Epithelial cell of proximal tubule (primary cell): Measurements from ENCODE around the gene PDPN. TPM values are rescaled to one million over a fixed set of nuclear protein-coding genes. Genes with fewer than 3 reads are reported as not detected.

Source experiments
- DNase-seq: peaks from one replicate; pipeline ENCODE4 v3.0.0-alpha.2; 2011; ENCODE audit warnings: low read depth
- H3K4me3 ChIP-seq: 2 replicates; pipeline ENCODE4 v1.5.1; 2011; ENCODE audit warnings: low read depth, mild to moderate bottlenecking, low read length
- total RNA-seq: library from RNA; depleted of rRNA; stranded (reverse); fragments of >200 nt; gene quantifications from 2 replicates; pipeline ENCODE4 v1.2.3, GENCODE V29; 2015
- TF ChIP-seq, protein P1 (sequence below): conservative IDR thresholded peaks from 2 replicates; pipeline ENCODE4 v1.5.1; 2012; ENCODE audit warnings: low read depth, mild to moderate bottlenecking, low read length

Gene PDPN
- total RNA-seq, 1 donor from 2014 or later: 7.6 TPM

DNA sequence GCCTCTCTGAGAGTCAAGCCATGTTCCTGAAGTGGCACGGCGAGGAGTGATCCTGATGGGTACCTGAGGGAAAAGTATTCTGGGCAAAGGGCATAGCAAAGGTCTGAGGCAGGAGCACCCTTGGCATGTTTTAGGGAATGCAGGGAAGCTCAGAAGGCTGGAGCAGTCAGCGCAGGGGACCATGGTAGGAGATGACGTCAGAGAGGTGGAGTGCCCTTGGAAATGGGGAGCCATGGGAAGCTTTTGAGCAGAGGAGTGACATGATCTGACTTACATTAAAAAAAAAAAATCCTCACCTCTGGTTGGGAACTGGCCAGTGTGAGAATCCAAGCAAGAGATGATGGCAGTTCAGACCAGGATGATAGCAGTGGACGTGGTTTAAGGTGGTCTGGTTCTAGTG, 37.2 kb downstream of the PDPN start:
- TF ChIP-seq, protein P1, sequence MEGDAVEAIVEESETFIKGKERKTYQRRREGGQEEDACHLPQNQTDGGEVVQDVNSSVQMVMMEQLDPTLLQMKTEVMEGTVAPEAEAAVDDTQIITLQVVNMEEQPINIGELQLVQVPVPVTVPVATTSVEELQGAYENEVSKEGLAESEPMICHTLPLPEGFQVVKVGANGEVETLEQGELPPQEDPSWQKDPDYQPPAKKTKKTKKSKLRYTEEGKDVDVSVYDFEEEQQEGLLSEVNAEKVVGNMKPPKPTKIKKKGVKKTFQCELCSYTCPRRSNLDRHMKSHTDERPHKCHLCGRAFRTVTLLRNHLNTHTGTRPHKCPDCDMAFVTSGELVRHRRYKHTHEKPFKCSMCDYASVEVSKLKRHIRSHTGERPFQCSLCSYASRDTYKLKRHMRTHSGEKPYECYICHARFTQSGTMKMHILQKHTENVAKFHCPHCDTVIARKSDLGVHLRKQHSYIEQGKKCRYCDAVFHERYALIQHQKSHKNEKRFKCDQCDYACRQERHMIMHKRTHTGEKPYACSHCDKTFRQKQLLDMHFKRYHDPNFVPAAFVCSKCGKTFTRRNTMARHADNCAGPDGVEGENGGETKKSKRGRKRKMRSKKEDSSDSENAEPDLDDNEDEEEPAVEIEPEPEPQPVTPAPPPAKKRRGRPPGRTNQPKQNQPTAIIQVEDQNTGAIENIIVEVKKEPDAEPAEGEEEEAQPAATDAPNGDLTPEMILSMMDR: no peak
- no peak overlapping the region for H3K4me3 ChIP-seq
- no peak for DNase-seq

DNA sequence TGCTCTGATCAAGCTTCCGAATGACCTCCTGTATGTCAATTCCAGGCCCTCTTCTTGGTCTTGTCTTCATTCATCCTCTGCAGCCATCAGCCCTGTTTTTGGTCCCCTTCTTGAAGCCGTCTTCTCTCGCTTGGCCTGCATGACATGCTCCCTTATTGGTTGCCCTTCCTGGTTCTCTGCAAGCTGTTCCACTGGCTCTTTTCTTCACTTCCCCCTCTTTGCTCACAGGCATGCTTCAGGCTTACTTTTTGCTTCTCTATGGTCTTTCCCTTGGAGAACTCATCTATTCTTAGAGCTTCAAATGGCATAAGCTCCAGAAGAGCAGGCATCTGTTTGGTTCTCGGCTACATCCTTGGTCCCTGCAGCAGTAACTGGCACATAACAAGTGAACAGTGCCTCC, 38.8 kb downstream of the PDPN start:
- H3K4me3 ChIP-seq: no peak overlapping the region
- TF ChIP-seq, protein P1: no peak
- DNase-seq: no peak

GRCh38 chr1:13623021-13623637, 39.5 kb downstream of the PDPN start:
- no peak for DNase-seq
- TF ChIP-seq, protein P1: no peak
- H3K4me3 ChIP-seq: no peak overlapping the region

DNA sequence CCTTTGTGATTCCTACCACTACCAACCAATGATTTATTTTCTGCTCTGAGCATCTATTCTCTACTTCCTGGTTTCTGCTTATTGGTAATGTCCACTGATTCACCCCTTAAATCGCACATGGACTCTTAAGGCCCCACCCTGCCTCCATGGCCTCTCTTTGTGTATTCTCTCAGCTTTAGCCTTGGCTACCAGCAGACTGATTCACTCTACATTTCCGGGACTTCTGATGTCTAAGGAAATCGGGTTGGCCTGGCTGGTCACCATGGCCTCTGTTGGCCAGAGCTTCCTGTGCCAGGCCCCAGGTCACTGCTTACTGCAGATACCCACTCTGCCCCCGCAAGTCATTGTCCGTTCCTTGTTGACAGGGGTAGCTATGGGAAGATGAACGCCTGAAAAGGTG, 40.9 kb downstream of the PDPN start:
- DNase-seq: no peak
- TF ChIP-seq, protein P1: no peak
- H3K4me3 ChIP-seq: no peak overlapping the region

DNA sequence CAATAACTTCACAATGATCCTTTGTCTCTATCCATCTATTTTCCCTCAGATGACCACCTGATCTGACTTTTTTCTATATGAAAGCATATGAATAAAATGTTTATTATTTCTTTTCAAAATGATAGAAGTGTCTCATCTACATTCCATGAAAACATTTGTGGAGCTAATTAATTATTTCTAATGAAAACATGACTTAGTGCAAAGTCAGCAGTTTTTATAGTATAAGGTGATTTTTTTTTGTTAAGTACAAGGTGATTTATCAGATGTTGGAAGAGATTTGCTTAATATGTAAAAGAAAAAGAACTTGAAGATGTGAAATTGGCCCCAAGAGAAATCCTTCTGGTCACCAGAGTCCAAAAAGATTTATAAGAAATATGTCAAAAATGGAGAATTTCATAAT, 43.5 kb downstream of the PDPN start:
- H3K4me3 ChIP-seq: no peak overlapping the region
- TF ChIP-seq, protein P1: no peak
- no peak for DNase-seq

DNA sequence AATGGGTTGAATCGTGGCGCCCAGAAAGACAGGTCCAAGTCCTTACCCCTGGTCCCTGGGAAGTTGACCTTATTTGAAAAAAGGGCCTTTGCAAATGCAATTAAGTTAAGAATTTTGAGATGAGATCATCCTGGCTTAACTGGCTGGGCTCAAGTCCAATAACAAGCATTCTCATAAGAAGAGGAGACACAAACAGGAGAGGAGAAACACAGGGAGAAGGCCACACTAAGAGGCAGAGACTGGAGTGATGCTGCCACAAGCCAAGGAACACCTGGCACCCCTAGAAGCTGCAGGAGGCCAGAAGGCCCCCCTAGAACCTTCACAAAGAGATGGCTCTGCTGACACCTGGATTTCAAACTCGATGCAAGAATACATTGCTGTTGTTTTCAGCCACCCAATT, 44.6 kb downstream of the PDPN start:
- no peak overlapping the region for H3K4me3 ChIP-seq
- DNase-seq: no peak

DNA sequence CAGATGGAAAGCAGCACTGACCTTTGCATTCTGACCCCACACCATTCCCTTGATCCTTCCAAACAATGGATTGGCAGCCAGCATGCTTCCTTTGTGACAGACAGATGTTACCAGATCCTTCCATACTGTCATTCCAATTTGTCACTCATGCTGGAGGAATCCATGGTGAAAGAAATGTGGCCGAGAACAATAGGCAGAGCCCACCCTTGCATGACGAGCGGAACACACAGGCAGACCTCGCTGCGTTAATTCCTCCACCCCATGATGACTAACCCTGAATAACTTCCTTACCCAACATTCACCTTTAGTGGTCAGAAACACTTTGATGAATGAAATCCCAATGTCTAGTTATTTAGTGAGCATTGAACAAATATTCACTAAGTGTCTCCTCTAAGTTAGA, 45.1 kb downstream of the PDPN start:
- TF ChIP-seq, protein P1: no peak
- no peak overlapping the region for H3K4me3 ChIP-seq
- DNase-seq: peak; percentile 9

More for the DNA sequence above, 44.6 kb downstream of the PDPN start:
- TF ChIP-seq, protein P1: no peak
